ENCODE measurements around the gene DOK5.

The DOK5 gene

DNA sequence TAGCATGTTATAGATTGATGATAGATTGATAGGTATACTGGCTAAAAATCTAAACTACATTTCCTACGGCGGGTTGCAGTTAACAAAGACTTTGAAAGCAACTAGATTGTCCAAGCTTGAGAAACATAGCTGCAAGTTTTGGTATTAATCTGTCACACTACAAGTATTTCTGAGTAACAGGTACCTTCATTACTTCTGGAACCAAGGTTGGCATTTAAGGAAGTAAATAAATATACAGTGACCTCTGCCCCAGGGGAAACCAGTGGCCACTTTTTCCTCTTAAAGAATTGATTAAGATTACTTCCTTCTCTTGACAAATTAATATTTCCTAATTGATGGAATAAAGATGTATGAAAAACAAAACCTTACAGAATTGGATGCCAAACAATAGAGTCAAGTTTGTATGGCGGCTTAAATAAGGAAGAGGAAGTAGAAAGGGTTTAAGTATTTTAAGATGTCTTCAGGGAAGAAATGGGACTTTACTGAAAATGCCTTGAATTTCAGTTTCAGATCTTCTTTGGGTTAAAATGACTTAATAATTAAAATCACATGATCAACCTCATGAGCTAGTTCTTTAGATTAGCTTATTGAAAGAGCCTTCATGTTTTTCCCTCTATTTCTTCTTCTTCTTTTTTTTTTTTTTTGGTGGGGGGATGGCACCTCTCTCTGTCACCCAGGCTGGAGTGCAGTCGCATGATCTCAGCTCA, 132.8 kb downstream of the DOK5 start:
- DNase-seq (ENCODE audit: low read depth in 1 of 2, low spot score in 1 of 2) = no peak

DNA sequence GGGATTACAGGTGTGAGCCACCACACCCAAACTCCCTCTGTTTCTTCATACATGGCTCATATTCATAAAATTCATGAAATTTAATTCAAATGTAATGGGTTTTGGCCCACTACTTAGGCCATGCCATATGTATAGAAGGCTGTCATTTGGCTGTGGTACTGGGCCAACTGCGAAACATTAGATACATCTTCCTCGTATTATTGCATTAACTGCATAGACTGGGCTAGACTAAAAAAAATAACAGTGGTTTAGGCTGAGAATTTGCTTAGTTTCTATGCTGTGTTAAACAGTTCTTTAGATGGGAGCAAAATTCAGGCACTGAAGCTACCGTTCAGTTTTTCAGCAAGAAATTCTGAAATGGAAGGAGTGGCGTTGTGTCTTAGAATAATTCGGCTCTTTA, 133.6 kb downstream of the DOK5 start:
- no peak for DNase-seq (ENCODE audit: low read depth in 1 of 2, low spot score in 1 of 2)

DNA sequence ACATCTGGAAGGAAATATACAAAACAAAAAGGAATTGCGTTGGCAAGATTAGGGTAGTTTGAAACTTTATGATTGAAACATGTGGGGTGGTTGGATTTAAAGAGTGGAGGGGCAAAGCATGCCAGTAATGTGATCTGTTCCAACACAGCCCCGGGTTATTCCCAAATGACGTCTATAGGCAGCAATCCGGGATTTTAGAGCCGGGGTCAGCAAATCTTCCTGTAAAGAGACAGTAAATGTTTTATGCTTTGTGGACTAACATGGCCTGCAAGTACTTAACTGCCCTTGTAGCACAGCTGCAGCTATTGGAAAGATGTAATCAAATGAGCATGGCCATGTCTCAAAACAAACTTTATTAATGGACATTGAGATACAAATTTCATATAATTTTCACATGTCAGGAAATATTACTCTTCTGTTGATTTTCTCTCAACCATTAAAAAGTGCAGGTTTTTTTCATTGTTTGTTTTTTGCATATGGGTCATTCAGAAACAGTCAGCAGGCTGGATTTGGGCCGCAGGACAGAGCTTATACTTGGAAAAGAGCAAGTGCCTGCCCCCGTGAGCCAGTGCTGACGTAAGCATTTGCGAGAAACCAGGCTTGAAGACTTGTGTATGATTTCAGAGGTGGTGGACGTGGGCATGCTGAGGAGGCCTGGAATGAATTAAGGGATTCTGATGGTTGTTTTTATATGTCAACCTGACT, 136.5 kb downstream of the DOK5 start:
- no peak for DNase-seq (ENCODE audit: low read depth in 1 of 2, low spot score in 1 of 2)

DNA sequence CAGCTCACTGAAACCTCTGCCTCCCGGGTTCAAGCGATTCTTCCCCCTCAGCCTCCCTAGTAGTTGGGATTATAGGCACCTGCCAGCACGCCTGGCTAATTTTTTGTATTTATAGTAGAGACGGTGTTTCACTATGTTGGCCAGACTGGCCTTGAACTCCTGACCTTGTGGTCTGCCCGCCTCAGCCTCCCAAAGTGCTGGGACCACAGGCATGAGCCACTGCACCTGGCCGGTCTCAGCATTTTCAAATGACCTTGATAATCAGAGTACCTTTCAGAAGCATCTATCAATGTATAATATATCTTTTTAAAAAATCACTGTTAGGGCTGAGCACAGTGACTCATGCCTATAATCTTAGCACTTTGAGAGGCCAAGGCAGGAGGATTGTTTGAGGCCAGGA, 143.0 kb downstream of the DOK5 start:
- no peak for DNase-seq (ENCODE audit: low read depth in 1 of 2, low spot score in 1 of 2)

DNA sequence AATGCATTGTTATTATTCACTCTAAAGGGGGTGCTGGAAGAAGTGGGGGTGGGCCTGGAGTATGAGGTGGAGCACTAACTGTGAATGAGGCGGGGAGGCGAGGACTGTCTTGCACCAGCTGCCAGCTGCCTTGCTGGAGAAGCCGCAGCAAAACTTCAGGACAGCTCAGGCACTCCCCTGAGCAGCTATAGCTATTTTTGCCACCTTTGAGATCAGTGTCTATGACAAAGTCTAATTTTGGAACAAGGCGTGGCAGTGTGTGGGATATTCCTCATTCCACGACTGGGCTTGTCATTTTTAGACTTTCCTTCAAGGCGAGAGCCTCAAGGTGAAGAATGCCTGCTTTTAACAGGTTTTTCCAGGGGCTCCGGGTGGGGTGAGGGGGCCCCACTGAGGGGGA, 143.8 kb downstream of the DOK5 start:
- no peak for DNase-seq (ENCODE audit: low read depth in 1 of 2, low spot score in 1 of 2)

DNA sequence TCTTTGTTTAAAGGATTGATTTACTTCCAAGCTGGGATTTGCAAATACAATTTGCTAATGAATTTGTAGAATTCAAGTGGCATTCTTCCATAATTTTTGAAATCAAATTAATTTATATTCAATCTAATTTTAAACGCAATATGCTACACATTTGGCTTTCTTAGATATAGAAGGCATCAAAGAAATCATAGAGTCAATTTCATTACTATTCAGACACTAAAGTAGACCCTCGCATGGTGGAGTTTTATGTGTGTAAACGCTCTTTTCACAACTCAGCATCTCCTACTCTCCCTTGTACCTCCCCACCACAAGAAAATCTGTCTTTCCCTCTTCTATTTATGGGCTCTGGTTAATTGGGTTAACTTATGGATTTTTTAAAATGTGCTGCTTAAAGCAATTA, 144.3 kb downstream of the DOK5 start:
- no peak for DNase-seq (ENCODE audit: low read depth in 1 of 2, low spot score in 1 of 2)

DNA sequence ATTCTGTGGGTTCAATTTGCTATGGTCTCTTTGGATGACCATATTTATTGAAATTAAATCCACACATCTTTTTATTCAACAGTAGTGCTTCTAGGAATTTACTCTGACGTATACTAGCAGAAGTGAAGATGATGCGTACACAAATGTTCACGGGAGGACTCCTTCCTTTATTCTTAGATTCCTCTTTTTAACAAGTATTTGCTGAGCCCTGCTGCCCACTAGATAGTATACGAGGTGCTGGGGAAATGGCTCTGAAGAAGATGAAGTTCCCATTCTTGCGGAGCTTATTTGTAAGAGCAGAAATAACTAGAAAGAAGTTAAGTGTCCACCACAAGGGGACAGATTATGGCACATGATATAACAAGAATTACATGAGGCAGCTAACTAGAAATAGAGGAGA, 145.2 kb downstream of the DOK5 start:
- DNase-seq (ENCODE audit: low read depth in 1 of 2, low spot score in 1 of 2) = no peak

DNA sequence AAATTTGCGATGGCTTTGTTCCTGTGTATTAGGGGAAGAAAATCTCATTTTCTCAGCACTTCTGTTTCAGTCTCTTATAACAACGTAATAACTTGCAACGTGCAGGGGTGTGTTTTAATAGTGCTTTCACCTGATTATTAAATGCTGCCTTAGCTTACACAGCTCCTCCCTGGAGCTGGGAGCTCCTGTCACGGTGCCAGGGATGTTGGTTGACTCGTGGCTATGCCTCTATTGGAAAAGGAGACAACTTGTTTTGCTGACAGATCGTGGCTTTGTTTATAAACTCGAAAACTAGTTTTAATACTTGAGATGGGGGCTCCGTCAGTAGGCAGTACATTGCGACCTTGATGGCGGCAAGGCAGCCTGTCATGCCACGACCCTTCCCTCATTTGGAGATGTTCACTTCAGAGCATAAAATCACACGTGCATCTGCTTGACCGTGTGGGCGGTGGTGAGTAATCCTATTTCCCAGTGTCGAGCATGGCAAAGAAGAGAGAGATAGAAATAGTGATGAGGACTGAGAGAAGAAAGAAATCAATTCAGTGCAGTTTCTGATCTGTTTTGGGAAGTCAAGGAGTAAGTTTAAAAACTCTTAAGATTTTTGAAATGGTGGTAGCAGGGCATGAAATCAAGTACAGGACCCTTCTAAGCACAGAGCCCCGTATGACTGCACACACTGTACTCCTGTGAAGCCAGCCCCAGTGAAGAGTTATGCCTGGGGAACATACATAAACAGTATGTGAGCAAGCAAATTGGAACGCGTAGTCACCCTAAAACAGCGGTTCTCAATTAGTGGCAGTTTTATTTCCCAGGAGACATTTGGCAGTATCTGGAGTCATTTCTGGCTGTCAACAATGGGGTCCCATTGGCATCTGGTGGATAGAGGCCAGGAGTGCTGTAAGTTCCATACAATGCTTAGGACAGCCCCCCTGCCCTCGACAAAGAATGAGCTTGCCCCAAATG, 147.2 kb downstream of the DOK5 start:
- DNase-seq (ENCODE audit: low read depth in 1 of 2, low spot score in 1 of 2) = no peak

DNA sequence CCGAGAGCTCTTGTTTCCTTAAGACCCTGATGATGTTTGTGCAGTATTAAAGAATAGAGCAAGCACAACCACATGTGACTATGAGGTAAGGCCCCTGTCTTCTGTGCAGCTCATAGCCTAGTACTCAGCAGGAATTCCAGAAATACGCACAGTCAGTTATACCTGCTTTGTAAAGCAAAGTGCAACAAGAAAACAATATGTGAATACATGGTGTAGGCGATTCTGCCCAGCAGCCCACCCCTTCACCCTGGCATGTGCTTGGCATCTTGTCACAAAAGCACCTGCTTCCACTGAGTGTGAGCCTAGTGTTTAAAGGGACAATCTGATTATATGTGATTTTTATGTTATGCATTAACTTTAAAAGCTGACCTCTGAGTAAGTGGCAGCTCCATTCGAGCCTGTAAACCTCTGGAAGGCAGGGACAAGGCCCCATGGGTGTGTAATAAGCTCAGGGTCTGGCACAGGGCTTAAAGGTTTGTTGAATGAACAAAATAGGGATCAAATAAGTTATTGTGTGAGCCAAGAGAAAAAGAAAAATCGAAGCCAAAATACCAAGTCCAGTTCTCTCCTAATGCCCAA, 148.7 kb downstream of the DOK5 start:
- no peak for DNase-seq (ENCODE audit: low read depth in 1 of 2, low spot score in 1 of 2)

DNA sequence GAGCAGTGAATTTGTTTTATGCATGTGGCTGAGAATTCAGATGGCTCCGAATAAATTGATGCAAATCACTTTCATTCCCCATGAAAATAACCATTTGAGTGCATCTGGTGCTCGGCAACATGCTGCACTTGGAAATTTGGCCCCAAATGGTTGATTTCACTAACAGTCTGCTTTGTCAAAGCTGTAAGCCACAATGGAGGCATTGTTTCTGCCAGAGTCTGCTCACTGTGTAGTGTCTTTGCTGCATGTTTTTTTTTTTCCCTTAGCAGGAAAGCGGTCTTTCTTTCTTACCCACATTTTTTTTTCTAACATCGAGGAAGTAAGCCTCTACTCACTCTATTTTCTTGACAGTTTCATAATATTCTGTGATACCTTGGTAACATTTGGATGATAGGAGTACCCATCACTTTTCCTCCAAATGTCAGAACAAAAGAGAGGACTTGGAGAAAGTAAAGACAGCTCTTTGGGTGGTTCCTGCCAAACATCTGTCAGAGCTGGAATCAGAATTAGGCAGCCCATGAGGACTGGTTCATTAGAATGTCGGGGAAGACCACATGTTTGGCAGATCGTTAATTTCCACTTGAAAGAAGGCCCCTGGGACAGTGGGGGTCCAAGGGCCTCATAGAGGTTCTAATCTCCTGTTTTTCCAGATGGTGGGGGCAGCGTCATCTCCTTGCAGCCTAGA, 149.5 kb downstream of the DOK5 start:
- DNase-seq (ENCODE audit: low read depth in 1 of 2, low spot score in 1 of 2) = no peak

DNA sequence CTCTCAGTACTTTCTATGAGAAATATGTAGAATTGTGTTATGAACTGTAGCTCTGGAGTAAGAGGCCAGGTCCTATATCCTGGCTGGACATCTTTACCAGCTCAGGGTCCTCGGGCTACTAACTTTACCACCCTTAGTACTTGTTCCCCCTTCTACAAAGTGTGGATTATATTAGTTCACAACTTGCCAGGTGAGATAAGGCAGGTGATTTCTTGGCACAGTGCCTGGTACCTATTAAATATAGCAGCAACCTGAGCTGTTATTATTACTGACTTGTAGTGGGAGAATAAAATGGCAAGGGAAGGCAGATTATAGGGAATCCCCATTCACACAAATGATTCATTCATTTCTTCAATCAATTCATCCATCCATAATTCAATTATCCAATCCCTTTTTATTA, 150.1 kb downstream of the DOK5 start:
- no peak for DNase-seq (ENCODE audit: low read depth in 1 of 2, low spot score in 1 of 2)

DNA sequence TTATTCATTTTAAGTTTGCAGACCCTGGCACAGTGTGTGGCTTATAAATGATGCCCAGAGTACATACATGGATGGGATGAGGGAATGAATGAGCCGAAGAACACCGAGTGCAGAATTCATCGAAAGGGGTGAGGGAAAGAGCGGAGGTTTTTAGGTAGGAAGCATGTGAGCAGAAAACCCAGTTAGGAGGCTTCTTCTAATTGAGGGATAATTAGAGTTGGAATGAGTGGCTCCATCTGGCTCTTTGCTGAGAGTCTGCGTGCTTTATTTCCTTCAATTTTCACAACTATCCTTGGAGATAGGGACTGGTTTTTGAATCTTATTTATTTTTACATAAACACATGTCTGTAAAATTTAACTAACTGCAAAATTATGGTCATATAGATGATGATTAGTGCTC, 150.7 kb downstream of the DOK5 start:
- DNase-seq (ENCODE audit: low read depth in 1 of 2, low spot score in 1 of 2) = no peak

DNA sequence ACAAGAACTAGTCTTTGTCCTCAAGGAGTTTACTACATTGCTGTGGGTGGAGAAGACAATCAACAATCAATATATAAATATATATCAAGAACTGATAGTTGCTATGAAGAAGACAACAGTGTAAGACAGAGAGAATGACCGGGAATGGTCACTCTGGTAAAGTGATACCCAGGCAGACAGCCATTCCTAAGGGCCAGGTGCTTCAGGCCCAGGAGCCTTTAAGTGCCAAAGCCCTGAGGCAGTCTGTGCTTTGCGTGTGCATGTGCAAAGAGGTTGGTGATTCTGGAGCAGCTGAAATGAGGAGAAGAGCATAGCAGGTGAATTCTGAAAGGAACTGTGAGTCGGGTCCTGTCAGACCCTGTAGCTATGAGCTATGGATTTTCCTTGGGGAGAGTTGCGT, 154.2 kb downstream of the DOK5 start:
- no peak for DNase-seq (ENCODE audit: low read depth in 1 of 2, low spot score in 1 of 2)

DNA sequence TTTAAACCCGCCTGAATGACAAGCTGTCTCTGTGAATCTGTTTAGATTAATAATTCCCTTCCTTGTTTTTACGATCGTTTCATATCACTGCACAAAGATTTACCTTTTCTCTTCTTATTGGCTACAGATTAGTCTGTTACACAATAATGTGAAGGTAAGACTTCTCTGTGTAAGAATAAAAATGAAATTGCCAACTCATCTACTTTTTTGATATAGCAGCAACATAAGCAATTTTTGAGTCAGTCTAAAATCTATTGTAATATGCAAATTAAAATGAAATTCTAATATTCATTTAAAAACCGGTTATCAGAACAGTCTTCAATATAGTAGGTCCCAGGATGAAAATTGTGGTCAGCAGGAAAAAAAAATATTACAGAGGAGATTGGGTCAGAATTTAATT, 155.2 kb downstream of the DOK5 start:
- DNase-seq (ENCODE audit: low read depth in 1 of 2, low spot score in 1 of 2) = no peak

DNA sequence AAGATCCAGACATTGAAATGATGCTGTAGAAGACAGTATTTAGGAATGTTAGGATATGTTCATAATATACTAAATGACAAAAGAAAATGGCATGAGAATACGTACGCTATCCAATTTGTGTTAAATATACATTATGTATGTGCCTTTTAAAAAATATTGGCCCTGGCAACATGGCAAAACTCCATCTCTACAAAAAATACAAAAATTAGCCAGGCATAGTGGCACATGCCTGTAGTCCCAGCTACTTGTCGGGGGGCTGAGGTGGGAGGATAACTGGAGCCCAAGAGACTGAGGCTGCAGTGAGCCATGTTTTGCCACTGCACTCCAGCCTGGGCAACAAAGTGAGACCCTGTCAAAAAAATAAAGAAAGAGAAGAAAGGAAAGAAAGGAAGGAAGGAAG, 155.7 kb downstream of the DOK5 start:
- no peak for DNase-seq (ENCODE audit: low read depth in 1 of 2, low spot score in 1 of 2)

DNA sequence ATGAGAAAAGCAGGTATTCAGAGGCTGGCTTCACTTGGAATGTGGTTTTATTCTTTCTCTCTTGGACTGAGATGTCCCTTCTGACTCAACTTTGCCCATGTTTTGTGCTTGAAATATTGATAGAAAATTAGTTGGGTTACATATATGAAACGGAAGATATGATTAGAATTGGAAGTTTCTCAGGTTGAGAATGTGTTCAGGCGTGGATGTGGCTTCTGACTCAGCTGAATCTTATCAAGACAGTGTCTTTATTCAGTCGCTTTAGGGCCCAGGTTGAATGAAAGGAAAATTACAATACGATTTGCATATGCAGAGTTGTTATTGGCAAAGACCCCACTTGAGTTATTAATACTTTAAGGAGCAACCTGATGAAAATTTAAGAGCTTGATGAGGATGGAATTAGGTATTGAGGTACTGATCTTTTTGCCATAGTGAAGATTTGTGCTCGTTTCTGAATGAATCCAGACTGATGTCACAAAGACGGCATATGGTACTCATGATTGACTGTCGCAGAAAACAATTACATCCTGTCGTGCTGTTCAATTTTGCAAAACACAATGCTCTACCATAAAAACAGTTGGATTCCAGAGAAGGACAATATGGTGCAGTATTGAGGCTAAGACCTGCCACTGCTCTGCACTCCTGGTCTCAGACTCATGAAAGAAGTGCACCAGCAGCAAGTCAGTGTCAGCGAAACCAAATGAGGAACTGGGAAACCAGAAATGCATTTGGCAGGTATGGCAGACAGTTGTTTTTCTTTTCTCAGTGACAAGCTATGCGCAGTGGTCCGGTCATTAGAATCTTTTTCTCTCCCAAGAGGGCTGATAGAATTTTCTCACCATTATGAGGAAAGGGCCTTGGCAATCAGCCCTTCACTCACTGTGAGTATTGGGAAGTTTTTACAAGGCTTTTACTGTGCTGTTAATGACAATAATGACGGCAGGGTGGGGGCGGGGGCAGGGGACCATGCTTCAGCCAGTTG, 158.3 kb downstream of the DOK5 start:
- no peak for DNase-seq (ENCODE audit: low read depth in 1 of 2, low spot score in 1 of 2)

DNA sequence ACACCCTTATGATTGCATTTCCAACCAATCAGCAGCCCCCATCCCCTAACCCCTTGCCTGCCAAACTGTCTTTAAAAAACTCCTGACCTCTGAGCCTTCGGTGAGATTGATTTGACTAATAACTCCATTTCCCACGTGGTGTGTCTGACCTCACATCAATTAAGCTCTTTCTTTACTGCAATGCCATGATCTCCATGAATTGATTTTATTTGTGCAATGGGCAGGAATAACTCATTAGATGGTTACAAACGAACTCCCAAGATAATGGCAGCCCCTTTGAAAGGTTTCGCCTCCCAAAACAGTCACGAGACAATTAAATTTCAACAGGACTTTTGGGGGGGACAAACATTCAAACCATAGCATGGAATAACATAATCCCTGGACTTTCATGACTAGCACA, 161.2 kb downstream of the DOK5 start:
- DNase-seq (ENCODE audit: low read depth in 1 of 2, low spot score in 1 of 2) = no peak

DNA sequence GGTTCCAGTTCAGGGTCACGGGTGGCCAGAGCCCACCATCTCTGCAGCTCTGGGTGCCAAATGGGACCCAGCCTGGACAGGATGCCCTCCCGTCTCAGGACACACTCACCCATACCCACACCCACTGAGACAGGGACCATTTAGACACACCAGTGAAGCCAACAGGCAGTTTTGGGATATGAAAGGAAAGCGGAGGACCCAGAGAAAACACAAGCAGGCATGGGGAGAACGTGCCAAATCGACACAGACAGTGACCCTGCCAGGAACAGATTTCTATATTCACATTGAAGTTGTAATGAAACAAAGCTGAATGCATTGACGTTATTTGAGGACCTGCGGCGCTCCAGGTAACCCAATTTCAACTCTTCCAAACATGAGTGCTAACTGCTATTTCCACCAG, 164.5 kb downstream of the DOK5 start:
- no peak for DNase-seq (ENCODE audit: low read depth in 1 of 2, low spot score in 1 of 2)

DNA sequence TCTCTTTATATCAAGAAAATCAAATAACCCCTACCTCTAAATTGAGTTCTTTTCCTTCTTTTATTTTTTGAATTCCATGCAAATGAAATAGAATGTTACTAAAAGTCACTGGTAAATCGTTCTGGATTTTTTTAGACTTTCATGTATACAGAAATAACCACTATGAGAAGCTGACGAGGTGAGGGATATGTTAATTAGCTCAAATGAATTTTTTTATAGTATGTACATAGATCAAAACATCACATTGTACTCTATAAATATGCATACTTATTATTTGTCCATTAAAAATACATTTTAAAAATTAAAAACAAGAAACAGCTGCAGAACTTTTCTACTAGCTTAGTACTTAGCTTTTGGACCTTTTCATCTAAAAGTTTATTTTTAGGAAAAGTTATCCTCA, 165.4 kb downstream of the DOK5 start:
- no peak for DNase-seq (ENCODE audit: low read depth in 1 of 2, low spot score in 1 of 2)
